ENCODE measurements around the gene MRPS5.

MRPS5 gene

DNA sequence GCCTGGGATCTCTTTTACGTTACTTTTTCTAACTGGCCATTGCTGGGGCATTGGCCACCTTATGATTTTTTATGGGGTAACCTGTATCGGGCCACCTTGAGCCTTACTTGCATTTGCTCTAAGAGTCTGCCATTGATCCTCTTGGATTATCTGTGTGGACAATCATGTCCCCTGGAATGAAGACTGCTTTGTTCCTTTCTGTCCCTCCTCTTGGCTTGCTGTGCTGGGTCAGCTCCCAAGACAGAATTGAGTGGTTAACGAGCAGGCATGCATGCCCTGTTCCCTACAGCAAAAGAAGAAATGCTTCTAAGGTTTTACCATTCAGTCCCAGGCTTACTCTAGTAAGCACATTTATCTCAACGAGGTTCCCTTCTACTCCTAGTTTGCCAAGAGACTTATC lies 49.8 kb downstream of the MRPS5 start:
- no peak for DNase-seq (ENCODE audit: low read depth, low spot score)
- no peak for TF ChIP-seq FOXP2 (optimal IDR thresholded peaks at IDR 0.05; ENCODE audit: control extremely low read depth, extremely low read length, insufficient read depth)
- H3K9me3 ChIP-seq (ENCODE audit: low read depth, low read length): no peaks in the 10 kb centered on the region
- no peak overlapping the region for H3K27ac ChIP-seq
- no peak overlapping the region for H3K9ac ChIP-seq (ENCODE audit: insufficient read length)
- no peaks in the 10 kb centered on the region for H3K36me3 ChIP-seq (ENCODE audit: insufficient read depth, low read length)
- H3K4me3 ChIP-seq: no peak overlapping the region

DNA sequence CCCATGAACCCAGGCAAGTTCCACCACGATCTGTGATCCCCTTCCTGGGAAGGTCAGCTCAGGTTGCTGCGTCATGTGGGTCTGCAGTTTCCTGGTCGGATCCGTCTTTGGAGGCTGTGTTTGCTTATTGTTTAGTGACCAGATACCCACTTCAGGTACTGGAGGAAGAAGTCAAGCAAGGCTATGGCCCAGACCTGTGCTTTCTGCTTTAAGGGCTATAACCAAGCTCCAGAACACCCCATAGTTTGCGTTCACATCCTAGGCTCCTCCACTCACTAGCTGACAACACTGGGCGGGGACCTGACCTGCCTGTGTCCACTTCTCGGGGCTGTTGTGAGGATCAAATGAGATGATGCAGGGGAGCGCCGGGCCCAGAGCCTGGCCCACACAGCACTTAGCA lies 52.1 kb downstream of the MRPS5 start:
- no peak for TF ChIP-seq POLR2AphosphoS5 (IDR thresholded peaks at IDR 0.05; ENCODE audit: borderline replicate concordance, low read depth, low read length)
- no peak for TF ChIP-seq FOXP2 (optimal IDR thresholded peaks at IDR 0.05; ENCODE audit: control extremely low read depth, extremely low read length, insufficient read depth)
- no peak for TF ChIP-seq EZH2 (IDR thresholded peaks at IDR 0.05)
- no peak for DNase-seq (ENCODE audit: low read depth, low spot score)
- no peak overlapping the region for H3K4me3 ChIP-seq
- H3K36me3 ChIP-seq (ENCODE audit: insufficient read depth, low read length): no peaks in the 10 kb centered on the region
- no peak overlapping the region for H3K9ac ChIP-seq (ENCODE audit: insufficient read length)
- H3K27ac ChIP-seq: no peak overlapping the region
- H3K9me3 ChIP-seq (ENCODE audit: low read depth, low read length): no peaks in the 10 kb centered on the region

DNA sequence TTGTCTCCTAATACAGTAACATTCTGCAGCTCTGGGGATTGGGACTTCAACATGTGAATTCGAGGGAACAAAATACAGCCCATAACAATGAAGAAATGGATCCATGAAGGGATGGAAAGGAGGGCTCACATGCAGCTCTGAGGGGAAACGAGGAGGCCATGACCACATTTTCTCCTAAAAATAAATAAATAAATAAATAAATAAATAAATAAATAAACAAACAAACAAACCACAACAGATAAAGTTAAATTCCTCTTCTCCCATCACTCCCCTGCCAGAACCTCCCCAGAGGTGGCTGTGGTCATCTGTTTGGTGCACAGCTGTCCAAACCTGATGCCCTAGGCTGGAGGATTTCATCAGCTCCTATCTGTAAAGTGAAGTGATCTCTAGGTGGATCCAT lies 53.4 kb downstream of the MRPS5 start:
- DNase-seq (ENCODE audit: low read depth, low spot score): no peak
- no peak overlapping the region for H3K9ac ChIP-seq (ENCODE audit: insufficient read length)
- no peak overlapping the region for H3K27ac ChIP-seq
- TF ChIP-seq FOXP2 (optimal IDR thresholded peaks at IDR 0.05; ENCODE audit: control extremely low read depth, extremely low read length, insufficient read depth) (no peak), EZH2 (IDR thresholded peaks at IDR 0.05) (no peak), POLR2AphosphoS5 (IDR thresholded peaks at IDR 0.05; ENCODE audit: borderline replicate concordance, low read depth, low read length) (no peak)
- H3K4me3 ChIP-seq: no peak overlapping the region
- no peaks in the 10 kb centered on the region for H3K9me3 ChIP-seq (ENCODE audit: low read depth, low read length)
- H3K36me3 ChIP-seq (ENCODE audit: insufficient read depth, low read length): no peaks in the 10 kb centered on the region

DNA sequence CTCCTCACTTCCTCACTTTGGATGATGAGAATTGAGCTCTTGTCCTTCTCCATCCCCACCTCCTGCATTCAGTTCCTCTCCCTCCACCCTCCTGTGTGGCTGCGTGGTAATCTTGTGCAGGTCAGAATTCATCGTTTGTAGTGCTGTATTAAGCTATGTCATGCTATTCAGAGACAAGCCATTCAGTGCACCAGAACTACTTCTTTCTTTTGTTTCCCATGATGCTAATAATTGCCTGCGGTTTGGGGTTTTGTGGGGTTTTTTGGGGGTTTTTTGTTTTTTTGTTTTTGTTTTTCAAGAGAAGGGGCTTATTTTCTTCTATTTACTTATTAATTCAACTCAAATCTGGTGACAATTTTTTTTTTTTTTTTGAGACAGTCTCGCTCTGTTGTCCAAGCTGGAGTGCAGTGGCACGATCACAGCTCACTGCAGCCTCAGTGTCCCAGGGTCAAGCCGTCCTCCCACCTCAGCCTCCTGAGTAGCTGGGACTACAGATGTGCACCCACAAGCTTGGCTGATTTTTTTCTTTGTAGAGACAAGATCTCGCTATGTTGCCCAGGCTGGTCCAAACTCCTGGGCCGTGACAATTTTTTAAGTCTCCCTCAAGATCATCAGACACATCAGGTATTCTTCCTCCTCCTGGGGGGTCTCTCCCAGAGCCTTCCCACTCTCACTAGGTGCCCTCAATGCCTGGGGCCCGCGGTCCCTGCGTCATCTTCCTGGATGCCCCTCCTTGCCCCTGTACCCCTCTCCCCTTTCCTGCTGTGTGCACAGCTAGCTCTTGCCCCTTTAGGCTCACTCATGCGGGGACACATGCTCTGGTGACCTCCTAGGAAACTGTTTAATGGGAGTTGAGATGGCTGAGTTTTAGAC lies 58.3 kb downstream of the MRPS5 start:
- no peak overlapping the region for H3K4me3 ChIP-seq
- TF ChIP-seq FOXP2 (optimal IDR thresholded peaks at IDR 0.05; ENCODE audit: control extremely low read depth, extremely low read length, insufficient read depth) (no peak), EZH2 (IDR thresholded peaks at IDR 0.05) (no peak), POLR2AphosphoS5 (IDR thresholded peaks at IDR 0.05; ENCODE audit: borderline replicate concordance, low read depth, low read length) (no peak)
- DNase-seq (ENCODE audit: low read depth, low spot score): no peak

DNA sequence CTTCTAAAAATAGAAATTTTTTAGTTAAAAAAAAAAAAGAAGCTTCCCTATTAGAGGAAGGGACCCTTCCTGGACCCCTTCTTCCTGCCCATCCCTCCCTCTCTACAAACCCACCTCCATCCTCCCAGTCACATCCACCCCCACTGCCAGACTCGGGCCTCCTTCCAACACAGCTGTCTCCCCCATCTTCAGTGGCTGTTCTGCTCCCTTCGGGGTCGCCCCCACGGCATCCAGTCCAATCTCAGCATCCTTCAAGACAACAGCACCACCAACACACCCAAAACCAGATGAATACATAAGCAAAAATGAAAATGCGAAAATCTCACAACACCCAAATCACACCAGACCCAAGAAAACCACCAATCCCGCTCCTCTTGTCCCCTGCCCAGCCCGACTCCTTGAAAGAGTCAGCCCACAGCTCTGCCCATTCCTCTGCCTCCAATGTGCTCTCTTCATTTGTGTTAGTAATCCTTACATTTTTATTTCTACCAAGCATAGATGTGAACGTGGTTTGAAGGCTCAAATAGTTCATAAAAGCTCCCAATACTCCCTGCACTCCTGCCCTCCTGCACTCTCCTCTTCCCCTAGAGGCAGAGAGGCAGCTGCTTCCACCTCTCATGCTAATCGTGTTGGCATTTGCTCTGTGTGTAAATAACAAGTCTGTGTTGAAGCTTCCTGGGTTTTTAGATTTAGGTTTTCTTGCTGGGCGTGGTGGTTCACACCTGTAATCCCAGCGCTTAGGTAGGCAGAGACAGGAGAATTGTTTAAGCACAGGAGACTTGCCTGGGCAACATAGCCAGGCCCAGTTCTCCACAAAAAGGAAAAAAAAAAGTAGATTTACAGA lies 59.1 kb downstream of the MRPS5 start:
- no peak overlapping the region for H3K4me3 ChIP-seq
- no peak for DNase-seq (ENCODE audit: low read depth, low spot score)
- no peak overlapping the region for H3K27ac ChIP-seq
- H3K36me3 ChIP-seq (ENCODE audit: insufficient read depth, low read length): no peaks in the 10 kb centered on the region
- no peaks in the 10 kb centered on the region for H3K9me3 ChIP-seq (ENCODE audit: low read depth, low read length)
- H3K9ac ChIP-seq (ENCODE audit: insufficient read length): no peak overlapping the region
- TF ChIP-seq POLR2AphosphoS5 (IDR thresholded peaks at IDR 0.05; ENCODE audit: borderline replicate concordance, low read depth, low read length) (no peak), FOXP2 (optimal IDR thresholded peaks at IDR 0.05; ENCODE audit: control extremely low read depth, extremely low read length, insufficient read depth) (no peak), EZH2 (IDR thresholded peaks at IDR 0.05) (no peak)

More for the DNA sequence above, 58.3 kb downstream of the MRPS5 start:
- H3K36me3 ChIP-seq (ENCODE audit: insufficient read depth, low read length): no peaks in the 10 kb centered on the region
- H3K9me3 ChIP-seq (ENCODE audit: low read depth, low read length): no peaks in the 10 kb centered on the region
- no peak overlapping the region for H3K27ac ChIP-seq
- no peak overlapping the region for H3K9ac ChIP-seq (ENCODE audit: insufficient read length)

DNA sequence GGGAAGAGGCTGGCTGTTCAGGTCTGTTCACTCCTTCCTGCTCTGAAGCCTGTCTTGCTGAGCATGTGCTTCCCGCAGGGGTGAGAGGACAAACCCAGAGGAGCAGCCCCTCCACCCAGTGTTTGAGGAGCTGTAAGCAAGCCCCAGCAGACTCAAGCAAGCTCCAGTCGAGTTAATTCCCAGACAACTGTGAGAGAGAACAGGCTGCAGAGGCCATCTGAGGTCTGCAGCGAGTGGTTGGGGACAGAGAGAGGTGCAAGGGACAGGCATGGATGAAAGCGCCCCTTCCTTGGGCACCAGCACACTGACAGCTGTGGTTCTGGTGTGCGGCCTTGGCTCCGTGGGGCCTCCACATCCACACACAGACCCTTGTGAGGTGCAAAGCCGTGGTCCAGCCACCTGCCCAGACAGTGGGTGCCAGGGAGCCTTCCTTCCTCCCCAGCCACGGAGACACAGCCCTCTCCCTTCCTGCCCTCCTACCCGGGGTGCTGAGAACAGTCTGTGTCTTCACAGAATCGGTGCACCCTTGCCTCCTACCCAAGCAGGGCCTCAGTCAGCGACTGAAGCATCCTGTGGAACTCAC lies 59.9 kb downstream of the MRPS5 start:
- H3K4me3 ChIP-seq: no peak overlapping the region
- no peak for DNase-seq (ENCODE audit: low read depth, low spot score)
- H3K27ac ChIP-seq: no peak overlapping the region
- H3K36me3 ChIP-seq (ENCODE audit: insufficient read depth, low read length): no peaks in the 10 kb centered on the region
- no peaks in the 10 kb centered on the region for H3K9me3 ChIP-seq (ENCODE audit: low read depth, low read length)
- H3K9ac ChIP-seq (ENCODE audit: insufficient read length): no peak overlapping the region
- TF ChIP-seq FOXP2 (optimal IDR thresholded peaks at IDR 0.05; ENCODE audit: control extremely low read depth, extremely low read length, insufficient read depth) (no peak), POLR2AphosphoS5 (IDR thresholded peaks at IDR 0.05; ENCODE audit: borderline replicate concordance, low read depth, low read length) (no peak), EZH2 (IDR thresholded peaks at IDR 0.05) (no peak)

DNA sequence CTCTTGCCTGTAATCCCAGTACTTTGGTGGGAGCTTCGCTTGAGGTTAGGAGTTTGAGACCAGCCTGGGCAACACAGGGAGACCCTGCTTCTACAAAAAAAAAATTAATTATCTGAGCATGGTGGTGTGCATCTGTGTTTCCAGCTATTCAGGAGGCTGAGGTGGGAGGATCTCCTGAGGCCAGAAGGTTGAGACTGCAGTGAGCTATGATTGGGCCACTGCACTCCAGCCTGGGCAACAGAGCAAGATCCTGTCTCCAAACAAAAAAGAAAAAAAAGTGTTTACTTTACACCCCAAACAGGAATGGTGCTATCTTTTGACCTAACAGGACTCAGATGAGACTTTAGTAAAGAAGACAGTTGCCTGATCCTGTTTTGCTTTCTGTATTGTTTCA lies 60.5 kb downstream of the MRPS5 start:
- DNase-seq (ENCODE audit: low read depth, low spot score): no peak
- Histone ChIP-seq H3K9me3 (ENCODE audit: low read depth, low read length) (no peaks in the 10 kb centered on the region), H3K9ac (ENCODE audit: insufficient read length) (no peak overlapping the region), H3K27ac (no peak overlapping the region), H3K4me3 (no peak overlapping the region), H3K36me3 (ENCODE audit: insufficient read depth, low read length) (no peaks in the 10 kb centered on the region)
- TF ChIP-seq FOXP2 (optimal IDR thresholded peaks at IDR 0.05; ENCODE audit: control extremely low read depth, extremely low read length, insufficient read depth) (no peak), POLR2AphosphoS5 (IDR thresholded peaks at IDR 0.05; ENCODE audit: borderline replicate concordance, low read depth, low read length) (no peak), EZH2 (IDR thresholded peaks at IDR 0.05) (no peak)

DNA sequence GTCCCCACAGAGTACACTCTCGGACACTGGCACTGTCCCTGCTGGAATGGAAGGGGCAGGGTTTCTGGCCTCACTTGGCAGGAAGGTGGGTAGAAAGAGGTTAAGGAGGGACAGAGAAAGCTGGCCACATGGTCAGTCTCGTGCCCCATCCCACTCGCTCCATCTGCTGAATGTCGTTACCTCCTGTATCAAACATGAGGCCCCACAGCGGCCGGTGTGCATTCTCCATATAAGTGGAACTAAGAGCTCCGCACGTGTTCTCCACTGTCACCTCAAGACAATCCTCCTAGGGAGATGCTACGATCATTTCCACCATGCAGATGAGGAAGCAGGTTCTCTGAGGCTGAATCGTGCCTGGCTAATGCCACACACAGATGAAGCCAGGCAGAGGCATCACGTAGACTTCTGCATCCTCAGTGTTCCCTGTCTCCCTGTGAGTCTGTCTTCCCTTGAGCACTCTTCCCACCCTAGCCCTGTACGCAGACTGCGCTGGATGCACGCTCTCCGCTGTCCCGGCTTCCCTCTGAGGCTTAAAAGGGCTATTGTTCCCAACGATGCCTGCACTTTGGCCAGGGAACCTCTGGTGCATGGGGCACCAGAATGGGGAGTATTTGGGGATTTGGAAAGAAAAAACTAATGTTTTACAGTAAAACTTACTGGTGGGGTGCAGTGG lies 61.0 kb downstream of the MRPS5 start:
- Histone ChIP-seq H3K4me3 (no peak overlapping the region), H3K9me3 (ENCODE audit: low read depth, low read length) (no peaks in the 10 kb centered on the region), H3K27ac (no peak overlapping the region), H3K36me3 (ENCODE audit: insufficient read depth, low read length) (no peaks in the 10 kb centered on the region), H3K9ac (ENCODE audit: insufficient read length) (no peak overlapping the region)
- no peak for DNase-seq (ENCODE audit: low read depth, low spot score)
- TF ChIP-seq POLR2AphosphoS5 (IDR thresholded peaks at IDR 0.05; ENCODE audit: borderline replicate concordance, low read depth, low read length) (no peak), EZH2 (IDR thresholded peaks at IDR 0.05) (no peak), FOXP2 (optimal IDR thresholded peaks at IDR 0.05; ENCODE audit: control extremely low read depth, extremely low read length, insufficient read depth) (no peak)
